Stimulated activated CD8-positive, alpha-beta memory T cell treated with anti-CD3 and anti-CD28 coated beads, Interleukin-2, amount 100 ng/mL, for 1 hour (primary cell): ENCODE results near the gene SLC16A12.

Source experiments
- DNase-seq, 2 donors: peaks; one replicate each; pipeline ENCODE4 v3.0.0-alpha.2; 2020; ENCODE audit warnings: low read depth in 2 of 2

Gene SLC16A12

GRCh38 chr10:89535171-89536012 is at the start of gene SLC16A12:
SLC16A12 (minus strand) TSS chr10:89535594; CDS start chr10:89462578, 73,016 bp downstream.
- no peak for DNase-seq

GRCh38 chr10:89582022-89582421 is 46.6 kb upstream of the SLC16A12 start:
- DNase-seq, result no peak

- DNase-seq, result no peak
Measured at GRCh38 chr10:89580243-89580642, 44.8 kb upstream of the SLC16A12 start.

- DNase-seq, result no peak
Measured at GRCh38 chr10:89576696-89577095, 41.3 kb upstream of the SLC16A12 start.

- DNase-seq, result no peak
Measured at GRCh38 chr10:89576022-89576421, 40.6 kb upstream of the SLC16A12 start.

- no peak for DNase-seq
Measured at GRCh38 chr10:89575031-89575430, 39.6 kb upstream of the SLC16A12 start.

- no peak for DNase-seq
Measured at GRCh38 chr10:89574368-89574767, 39.0 kb upstream of the SLC16A12 start.

- DNase-seq, result no peak
Measured at GRCh38 chr10:89567576-89568245, 32.3 kb upstream of the SLC16A12 start.

- DNase-seq, result no peak
Measured at GRCh38 chr10:89566992-89567391, 31.6 kb upstream of the SLC16A12 start.

GRCh38 chr10:89566095-89566950 is 30.9 kb upstream of the SLC16A12 start:
- DNase-seq, result no peak

- no peak for DNase-seq
Measured at GRCh38 chr10:89565180-89565579, 29.8 kb upstream of the SLC16A12 start.

GRCh38 chr10:89563861-89564478 is 28.6 kb upstream of the SLC16A12 start:
- DNase-seq, result no peak

- DNase-seq, result no peak
Measured at GRCh38 chr10:89563311-89563710, 27.9 kb upstream of the SLC16A12 start.

- no peak for DNase-seq
Measured at GRCh38 chr10:89556600-89556999, 21.2 kb upstream of the SLC16A12 start.

GRCh38 chr10:89555688-89556445 is 20.5 kb upstream of the SLC16A12 start:
- DNase-seq, result no peak

GRCh38 chr10:89554433-89554832 is 19.0 kb upstream of the SLC16A12 start:
- DNase-seq, result no peak

- DNase-seq, result no peak
Measured at GRCh38 chr10:89553064-89553734, 17.8 kb upstream of the SLC16A12 start.

- no peak for DNase-seq
Measured at GRCh38 chr10:89552213-89552612, 16.8 kb upstream of the SLC16A12 start.

- no peak for DNase-seq
Measured at GRCh38 chr10:89550509-89550908, 15.1 kb upstream of the SLC16A12 start.

- DNase-seq, result no peak
Measured at GRCh38 chr10:89549510-89549909, 14.1 kb upstream of the SLC16A12 start.
